SW 1271 (cell line): Measurements from ENCODE around the gene MTMR10.

Source experiments
- DNase-seq, 2 experiments: peaks; one replicate each; lab custom pipeline; 2025; lab: John Stamatoyannopoulos, UW

The MTMR10 gene, protein sequence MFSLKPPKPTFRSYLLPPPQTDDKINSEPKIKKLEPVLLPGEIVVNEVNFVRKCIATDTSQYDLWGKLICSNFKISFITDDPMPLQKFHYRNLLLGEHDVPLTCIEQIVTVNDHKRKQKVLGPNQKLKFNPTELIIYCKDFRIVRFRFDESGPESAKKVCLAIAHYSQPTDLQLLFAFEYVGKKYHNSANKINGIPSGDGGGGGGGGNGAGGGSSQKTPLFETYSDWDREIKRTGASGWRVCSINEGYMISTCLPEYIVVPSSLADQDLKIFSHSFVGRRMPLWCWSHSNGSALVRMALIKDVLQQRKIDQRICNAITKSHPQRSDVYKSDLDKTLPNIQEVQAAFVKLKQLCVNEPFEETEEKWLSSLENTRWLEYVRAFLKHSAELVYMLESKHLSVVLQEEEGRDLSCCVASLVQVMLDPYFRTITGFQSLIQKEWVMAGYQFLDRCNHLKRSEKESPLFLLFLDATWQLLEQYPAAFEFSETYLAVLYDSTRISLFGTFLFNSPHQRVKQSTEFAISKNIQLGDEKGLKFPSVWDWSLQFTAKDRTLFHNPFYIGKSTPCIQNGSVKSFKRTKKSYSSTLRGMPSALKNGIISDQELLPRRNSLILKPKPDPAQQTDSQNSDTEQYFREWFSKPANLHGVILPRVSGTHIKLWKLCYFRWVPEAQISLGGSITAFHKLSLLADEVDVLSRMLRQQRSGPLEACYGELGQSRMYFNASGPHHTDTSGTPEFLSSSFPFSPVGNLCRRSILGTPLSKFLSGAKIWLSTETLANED

GRCh38 chr15:30991255-30992235, at the start of gene MTMR10:
Gene MTMR10, minus strand, starts transcription at chr15:30991628. Its CDS starts 122 bp downstream, at chr15:30991506.
- peak; percentile 38 to 46 for DNase-seq

GRCh38 chr15:31040611-31041010, 49.2 kb upstream of the MTMR10 start:
- DNase-seq, result no peak

- DNase-seq, result no peak
These were observed 48.5 kb upstream of the MTMR10 start for GRCh38 chr15:31039961-31040360.

GRCh38 chr15:31037731-31038477, 46.5 kb upstream of the MTMR10 start:
- no peak for DNase-seq

- DNase-seq, result no peak
These were observed 45.4 kb upstream of the MTMR10 start for GRCh38 chr15:31036783-31037182.

DNA sequence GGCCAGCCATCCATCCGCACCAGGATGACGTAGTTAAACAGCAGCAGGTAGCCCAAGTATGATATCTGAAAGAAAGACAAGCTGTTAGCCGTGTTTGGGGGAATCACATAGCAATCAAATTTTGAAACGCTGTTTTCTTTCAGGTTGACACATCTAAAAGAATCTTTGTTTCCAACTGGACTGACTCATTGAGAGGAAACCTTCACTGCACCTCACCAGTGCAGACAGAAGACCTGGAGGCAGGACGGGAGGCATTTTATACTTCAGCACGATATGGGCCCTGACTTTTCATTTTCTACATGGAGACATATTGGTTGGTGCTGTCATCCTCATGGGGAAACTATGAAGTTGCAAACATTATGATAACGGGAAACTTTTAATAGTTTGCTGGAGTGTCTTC, 44.2 kb upstream of the MTMR10 start:
- DNase-seq, result no peak

- no peak for DNase-seq
These were observed 42.7 kb upstream of the MTMR10 start for GRCh38 chr15:31034152-31034551.

GRCh38 chr15:31032961-31033371, 41.5 kb upstream of the MTMR10 start:
- DNase-seq, result no peak

DNA sequence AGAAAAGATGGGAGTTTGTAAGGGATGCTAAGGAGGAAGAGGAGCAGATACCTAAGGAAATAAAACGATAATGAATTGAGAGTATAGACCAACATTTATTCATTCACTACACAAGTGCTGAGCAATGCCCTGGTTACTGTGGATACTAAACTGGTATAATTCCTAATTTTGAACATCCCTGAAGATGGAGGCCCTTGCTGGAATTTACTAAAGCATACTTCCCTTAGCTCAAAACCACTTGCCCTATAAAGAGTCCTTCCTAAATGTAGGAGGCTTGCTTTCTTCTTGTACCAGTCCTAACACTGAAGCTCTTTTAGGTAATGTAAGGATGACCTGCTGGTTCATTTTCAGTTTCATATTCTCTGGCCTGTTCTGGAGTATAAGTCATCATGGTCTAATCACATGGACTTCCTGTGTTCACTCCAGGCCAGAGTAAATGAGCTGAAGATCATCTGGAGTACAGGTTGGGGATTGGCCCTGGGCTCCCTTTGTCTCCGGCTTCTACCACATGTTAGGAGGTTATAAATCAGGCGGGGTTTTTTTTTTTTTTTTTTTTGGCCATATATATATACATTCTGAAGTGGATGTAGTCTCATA, 40.1 kb upstream of the MTMR10 start:
- DNase-seq, result no peak

DNA sequence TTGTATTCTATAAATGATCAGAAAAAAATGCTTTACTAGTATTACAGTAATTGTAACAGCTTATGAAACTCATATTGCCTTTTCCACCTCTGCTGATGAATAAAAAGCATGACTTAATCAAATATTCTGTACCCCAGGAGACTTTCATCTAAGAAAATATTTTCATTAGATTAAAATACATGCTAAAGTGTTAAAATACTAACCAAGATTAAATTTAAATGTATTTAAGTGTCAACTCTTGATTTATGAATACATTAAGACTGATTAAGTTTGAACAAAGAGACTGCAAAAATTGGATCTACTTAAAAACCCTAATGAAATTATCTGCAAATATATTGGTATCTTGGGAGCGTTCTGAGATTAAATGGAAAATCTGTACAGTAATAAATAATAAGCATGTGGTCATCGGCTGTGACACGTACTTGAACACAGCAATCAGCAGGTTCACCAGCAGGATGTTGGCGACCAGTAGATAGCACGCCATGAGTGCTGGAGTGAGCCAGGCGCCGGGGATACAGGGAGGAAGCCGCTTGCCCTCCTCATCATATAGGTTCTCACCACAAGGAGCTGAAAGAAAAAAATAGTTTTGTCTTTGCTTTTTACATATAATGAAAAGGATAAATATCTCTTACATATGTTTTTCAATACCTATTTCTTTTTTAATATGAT, 36.6 kb upstream of the MTMR10 start:
- no peak for DNase-seq

DNA sequence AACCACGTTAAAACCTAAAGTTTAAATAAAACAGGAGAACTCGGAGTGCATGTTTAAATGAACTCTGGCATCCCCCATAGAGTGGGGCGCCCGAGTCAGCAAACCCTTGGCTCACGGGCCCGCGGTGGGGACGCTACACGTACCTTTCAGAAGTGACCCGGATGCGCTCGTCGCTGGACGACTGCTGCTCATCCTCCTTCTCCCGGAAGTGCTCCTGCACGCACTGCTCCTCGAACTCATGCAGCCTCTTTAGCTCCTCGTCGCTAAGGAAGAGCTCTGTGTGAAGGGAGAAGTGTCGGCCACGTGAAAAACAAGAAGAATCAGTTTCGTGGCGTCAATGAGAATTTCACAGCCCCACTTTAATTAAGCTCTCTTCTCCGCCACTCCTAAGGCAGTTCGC, 34.6 kb upstream of the MTMR10 start:
- DNase-seq, result no peak

GRCh38 chr15:31024979-31025378, 33.6 kb upstream of the MTMR10 start:
- peak in 1 of 2 experiments; percentile 8 for DNase-seq

DNA sequence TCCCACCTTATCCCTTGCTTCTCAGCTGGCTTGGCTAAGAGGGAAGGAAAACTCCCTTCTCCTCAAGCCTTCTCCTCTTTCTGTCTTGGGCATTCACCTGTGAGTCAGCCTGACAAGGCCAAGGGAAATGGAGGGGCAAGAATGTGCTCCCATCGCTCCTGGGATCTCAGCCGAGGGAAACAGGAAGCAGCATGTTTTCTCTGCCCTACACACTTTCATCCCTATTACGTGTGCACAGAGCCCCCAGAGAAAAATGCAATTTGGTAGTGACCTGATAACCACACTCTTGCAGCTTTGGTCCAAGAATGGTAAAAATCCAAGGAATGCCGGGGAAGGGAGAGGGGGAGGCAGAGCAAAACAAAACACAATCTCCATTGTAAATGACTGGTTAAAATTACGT, 32.9 kb upstream of the MTMR10 start:
- peak; percentile 69 to 78 for DNase-seq

DNA sequence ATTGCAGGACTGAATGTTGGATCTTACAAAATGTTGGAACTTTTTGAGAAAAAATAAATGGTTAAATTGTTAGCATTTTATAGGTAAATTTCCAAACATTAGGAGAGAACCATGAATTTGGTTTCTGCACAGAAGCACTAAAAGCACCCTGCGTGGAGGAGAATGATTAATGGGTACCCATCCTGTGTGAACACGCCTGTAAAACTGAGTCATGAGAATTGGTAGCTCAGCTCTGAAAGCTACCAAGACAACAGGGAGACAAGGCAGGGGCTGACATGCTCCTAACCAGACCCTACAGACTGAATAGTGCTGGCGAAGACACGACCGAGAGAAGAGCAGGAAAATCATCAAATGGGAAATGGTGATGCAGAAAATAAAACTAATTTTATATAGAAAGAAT, 32.4 kb upstream of the MTMR10 start:
- DNase-seq, result no peak

- no peak for DNase-seq
These were observed 29.7 kb upstream of the MTMR10 start for GRCh38 chr15:31021067-31021665.

DNA sequence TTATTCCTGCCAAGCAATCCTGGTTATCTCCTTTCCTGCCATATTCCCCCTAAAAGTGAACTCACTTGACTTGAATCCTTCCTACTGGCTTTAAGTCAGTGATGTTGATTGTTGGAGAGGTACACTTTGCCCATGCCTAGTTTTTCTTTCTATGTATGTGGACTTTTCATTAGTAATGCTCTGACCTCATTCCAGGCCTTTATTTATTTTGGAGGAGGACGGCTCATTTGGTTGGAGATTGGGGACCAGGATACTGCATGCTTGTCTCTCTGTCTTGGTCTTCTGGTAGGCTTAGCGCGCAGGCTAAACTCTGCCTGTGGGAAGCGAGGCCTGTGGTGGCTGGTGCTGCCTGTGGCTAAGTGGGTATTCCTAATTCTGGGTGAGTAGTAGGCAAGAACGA, 29.1 kb upstream of the MTMR10 start:
- no peak for DNase-seq

DNA sequence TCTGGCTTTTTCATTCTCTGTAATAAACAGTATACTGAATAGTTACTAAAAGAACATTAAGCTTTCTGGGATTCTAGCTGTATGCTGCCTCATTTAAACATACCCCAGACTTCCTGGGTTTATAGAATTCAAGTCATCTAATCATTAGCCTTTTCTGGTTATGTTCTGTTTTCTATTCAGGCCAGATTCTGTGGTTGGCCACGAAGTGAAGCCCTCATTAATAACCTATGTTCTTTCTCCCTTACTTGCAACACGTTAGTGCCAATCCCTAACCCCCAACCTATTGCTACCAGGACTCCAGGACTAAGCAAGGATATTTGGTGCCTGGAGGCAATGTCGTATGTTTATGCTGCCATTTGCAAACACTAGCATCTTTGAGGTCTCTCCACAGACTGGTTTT, 28.6 kb upstream of the MTMR10 start:
- DNase-seq, result no peak

- no peak for DNase-seq
These were observed 25.9 kb upstream of the MTMR10 start for GRCh38 chr15:31017311-31017710.

DNA sequence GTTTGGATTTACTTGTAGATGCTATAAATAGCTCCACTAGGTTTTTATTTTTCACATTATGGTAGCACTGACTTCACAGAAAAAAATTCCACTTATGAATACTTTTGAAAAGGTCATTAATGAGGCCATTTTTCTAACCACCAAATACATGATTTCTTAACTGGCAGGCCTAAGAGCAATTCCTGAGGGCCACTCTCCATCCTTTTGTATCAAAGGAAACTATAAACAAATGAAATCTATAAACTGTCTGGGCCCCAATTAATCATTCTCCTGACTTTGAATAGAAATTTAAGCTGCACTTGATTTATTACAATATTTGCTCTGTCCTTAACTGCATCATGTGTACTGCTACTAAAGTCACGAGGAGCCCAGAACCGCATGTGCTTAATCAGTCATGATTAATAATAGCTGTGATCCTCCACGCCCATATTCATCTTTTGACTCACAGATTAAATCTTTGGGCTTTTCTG, 25.1 kb upstream of the MTMR10 start:
- DNase-seq, result no peak

GRCh38 chr15:31014608-31014925, 23.1 kb upstream of the MTMR10 start:
- no peak for DNase-seq
